IMR-90 (cell line): ENCODE data around the gene GLB1L.

ENCODE experiments used
- CHD1 ChIP-seq: IDR thresholded peaks from 2 replicates; pipeline ENCODE4 v1.6.1; 2012; ENCODE audit warnings: low read depth, low read length, improper control_type of control experiment
- CTCF ChIP-seq: conservative IDR thresholded peaks from 2 replicates; pipeline ENCODE4 v1.5.1; 2012; ENCODE audit warnings: mild to moderate bottlenecking, low read depth, low read length, improper control_type of control experiment
- POLR2A ChIP-seq: IDR thresholded peaks from 2 replicates; pipeline ENCODE4 v1.6.1; 2012; ENCODE audit warnings: mild to moderate bottlenecking, low read depth, low read length
- RAD21 ChIP-seq: IDR thresholded peaks from 2 replicates; pipeline ENCODE4 v1.6.1; 2012; ENCODE audit warnings: low read length, improper control_type of control experiment
- RFX5 ChIP-seq: IDR thresholded peaks from 2 replicates; pipeline ENCODE4 v1.8.0; 2012; ENCODE audit warnings: low read depth, mild to moderate bottlenecking, low read length, moderate library complexity
- SMC3 ChIP-seq: fragments of 150-350 bp; IDR thresholded peaks from 2 replicates; pipeline ENCODE4 v1.6.1; 2016; ENCODE audit warnings: low read depth, mild to moderate bottlenecking, antibody characterized with exemption, low read length, moderate library complexity
- USF2 ChIP-seq: fragments of 150-350 bp; IDR thresholded peaks from 2 replicates; pipeline ENCODE4 v1.6.1; 2017; ENCODE audit warnings: mild to moderate bottlenecking, antibody characterized with exemption, low read length, low read depth

GRCh38 chr2:219219784-219220532 lies 25.3 kb downstream of the GLB1L start:
- no peak for TF ChIP-seq CTCF
- no peak for TF ChIP-seq POLR2A
- TF ChIP-seq RFX5, result no peak
- no peak for TF ChIP-seq RAD21
- no peak for TF ChIP-seq USF2
- TF ChIP-seq CHD1, result no peak
- no peak for TF ChIP-seq SMC3
